HG02642 (cell line): ENCODE measurements around the gene COL5A2.

Experiments used
- ATAC-seq: cut with Tn5 transposase; IDR thresholded peaks from one replicate; pipeline ENCODE4 v1.9.1; 2021; ENCODE audit warnings: mild to moderate bottlenecking; ENCODE audit not compliant: unreplicated experiment, poor library complexity

COL5A2 gene

DNA sequence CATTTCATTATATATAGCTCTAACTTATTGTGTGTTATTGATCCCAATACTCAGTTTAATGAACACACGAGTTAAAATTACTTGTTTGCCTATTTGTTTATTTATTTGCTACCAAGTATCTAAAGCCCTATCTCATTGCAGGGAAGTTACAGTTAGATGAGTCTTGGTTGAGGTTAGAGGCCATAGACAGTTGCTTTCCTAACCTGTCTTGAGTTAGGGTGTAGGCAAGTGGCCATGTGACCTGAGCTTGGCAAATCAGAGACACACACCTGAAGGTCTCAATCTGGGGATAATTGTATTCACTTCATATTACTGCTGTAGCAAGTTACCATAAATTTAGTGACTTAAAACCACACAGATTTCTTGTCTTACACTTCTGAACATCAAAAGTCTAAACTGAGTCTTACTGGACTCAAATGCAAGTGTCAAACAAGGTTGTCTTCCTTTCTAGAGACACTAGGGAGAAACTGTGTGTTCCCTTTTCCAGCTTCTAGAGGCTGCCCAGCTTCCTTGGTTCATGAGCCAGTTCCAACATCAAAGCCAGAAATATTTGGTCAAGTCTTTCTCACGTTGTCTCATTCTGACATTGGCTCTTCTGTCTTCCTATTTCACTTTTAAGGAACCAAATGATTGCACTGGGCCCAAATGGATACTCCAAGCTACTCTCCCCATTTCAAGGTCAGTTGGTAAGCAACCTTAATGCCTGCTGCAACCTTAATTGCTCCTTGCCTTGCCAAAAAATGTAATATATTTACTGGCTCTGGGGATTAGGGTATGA is 165.7 kb downstream of the COL5A2 start:
- ATAC-seq = no peak

- ATAC-seq = no peak
Observed at GRCh38 chr2:189013031-189013430, 166.5 kb downstream of the COL5A2 start.

DNA sequence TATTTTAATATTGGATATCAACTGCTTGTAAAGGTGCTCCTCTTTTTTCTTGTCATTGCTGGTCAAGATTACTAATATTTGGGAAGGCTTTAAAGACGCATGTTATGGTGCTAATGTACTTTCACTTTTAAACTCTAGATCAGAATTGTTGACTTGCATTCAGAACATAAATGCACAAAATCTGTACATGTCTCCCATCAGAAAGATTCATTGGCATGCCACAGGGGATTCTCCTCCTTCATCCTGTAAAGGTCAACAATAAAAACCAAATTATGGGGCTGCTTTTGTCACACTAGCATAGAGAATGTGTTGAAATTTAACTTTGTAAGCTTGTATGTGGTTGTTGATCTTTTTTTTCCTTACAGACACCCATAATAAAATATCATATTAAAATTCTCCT is 167.2 kb downstream of the COL5A2 start:
- ATAC-seq = no peak

- ATAC-seq = no peak
Observed at GRCh38 chr2:189010536-189010935, 169.0 kb downstream of the COL5A2 start.

DNA sequence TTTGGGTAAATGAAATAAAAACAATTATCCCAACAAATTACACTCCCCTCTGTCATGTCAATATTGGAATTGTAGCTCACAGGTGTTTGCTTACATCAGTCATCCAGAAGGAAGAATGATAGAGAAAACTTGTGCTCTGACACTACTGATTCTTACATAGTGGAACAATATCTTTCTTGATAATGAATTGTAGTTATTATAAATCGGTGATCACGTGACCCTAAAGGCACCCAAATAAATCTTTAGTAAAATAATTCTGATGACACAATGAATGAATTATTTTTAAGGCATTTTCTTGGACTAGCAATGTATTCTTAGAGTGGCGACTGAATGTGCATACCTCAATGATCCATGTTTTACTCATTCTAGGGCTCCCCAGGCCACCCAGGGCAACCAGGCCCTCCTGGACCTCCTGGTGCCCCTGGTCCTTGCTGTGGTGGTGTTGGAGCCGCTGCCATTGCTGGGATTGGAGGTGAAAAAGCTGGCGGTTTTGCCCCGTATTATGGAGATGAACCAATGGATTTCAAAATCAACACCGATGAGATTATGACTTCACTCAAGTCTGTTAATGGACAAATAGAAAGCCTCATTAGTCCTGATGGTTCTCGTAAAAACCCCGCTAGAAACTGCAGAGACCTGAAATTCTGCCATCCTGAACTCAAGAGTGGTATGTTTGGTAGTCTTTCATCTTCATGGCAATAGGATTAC is 170.9 kb downstream of the COL5A2 start:
- ATAC-seq = no peak

DNA sequence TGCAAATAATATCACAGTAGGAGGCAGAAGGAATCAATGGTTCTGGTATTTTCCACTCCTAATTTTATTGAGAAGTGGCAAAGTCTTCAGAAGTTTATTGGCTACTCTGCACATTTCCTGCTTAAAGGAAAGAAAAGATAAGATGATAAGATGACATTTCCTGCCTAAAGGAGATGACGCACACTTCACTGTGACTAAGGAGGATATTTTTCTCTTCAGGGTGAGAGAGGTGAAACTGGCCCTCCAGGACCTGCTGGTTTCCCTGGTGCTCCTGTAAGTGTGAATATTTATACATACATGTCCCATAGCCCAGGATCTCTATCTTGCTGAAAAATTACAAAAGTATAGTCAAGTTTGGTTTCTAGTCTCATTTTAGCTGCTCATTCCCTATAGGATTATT is 177.5 kb downstream of the COL5A2 start:
- ATAC-seq = no peak

- ATAC-seq = no peak
Observed at GRCh38 chr2:189000221-189000620, 179.3 kb downstream of the COL5A2 start.

GRCh38 chr2:188997263-188997662 is 182.3 kb downstream of the COL5A2 start:
- no peak for ATAC-seq

DNA sequence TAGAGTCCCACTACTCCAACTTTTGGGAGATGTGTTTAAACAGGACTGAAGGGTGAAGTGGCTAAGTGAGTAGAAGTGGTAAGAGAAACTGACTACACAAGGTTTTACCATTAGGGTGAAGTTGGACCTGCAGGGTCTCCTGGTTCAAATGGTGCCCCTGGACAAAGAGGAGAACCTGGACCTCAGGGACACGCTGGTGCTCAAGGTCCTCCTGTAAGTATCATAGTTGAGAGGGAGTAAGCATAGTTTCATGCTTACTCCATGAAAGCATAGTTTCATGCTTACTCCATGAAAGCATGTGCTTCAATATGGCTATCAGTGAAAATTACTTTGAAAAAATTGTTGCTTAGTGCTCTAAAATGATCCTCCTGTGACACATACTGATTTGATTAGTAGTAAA is 186.3 kb downstream of the COL5A2 start:
- ATAC-seq = no peak

DNA sequence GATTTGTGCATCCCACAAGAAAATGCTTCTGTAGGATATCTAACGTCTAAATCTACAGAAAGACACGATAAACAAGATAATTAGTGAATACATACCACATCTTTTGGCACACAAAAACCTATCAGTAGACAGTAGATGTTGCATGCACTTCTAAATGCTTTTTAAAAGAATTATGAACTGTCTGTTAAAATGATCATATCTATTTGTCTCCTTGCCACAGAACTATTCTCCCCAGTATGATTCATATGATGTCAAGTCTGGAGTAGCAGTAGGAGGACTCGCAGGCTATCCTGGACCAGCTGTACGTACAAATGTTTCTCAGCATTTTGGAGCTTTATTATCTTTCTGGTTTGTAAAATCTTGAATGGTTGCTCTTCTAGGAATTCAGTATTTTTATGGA is 192.7 kb downstream of the COL5A2 start:
- no peak for ATAC-seq

DNA sequence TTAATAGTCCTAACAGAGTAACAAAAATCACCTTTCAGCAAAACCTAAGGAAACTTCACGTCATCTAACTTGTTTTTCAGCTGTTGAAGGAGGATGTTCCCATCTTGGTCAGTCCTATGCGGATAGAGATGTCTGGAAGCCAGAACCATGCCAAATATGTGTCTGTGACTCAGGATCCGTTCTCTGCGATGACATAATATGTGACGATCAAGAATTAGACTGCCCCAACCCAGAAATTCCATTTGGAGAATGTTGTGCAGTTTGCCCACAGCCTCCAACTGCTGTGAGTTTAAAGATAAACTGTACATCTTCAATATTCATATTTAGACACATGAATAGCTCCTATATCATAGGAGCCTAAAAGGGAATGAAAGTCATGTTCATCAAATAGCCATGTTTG is 194.9 kb downstream of the COL5A2 start:
- no peak for ATAC-seq

DNA sequence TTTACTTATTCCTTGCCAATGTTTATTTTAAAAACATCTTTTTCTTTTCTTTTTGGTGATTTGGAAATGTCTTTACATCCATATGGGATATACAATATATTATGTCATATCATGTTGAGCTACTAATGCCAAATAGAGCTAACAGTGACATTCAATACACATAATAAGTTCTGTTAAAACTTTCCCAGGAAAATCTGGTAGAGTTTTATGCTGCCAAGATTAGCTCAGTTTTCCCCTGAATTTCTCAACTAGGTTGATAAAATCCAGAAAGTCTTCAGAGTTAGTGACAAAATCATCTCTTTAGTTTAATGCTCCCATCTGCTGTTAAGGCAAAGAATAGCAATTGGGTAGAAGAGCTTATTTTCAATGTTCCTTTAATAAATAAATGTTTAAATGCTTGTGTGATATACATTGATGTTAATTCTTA is 195.5 kb downstream of the COL5A2 start:
- no peak for ATAC-seq

DNA sequence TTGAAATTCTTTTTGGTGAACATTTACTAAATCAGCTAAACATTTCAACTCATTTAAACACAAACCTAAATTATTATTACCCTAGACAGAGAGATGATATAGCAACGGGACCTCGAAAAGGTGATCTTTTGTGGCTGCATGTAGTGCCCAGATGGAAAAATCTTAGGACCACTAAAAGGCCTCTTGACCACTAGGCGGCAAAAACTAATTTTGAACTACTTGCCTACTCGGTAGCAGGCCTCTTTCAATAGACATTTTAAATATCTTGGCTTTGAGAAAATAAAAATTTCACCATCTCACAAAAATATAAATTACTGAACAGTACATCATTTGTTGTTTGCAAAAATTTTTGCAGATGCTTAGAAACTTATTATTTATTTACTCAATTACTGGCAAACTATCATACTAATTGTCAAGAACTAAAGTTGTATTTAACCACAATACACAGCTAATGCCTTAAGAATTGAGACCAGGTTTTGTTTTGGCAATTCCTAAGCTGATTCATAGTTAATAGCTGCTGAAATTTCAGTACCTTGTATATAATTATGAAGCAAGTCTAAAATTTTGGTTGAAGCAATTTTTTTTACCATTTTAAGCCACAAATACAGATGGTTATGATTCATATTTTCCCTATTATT is 196.0 kb downstream of the COL5A2 start:
- ATAC-seq = no peak
